ENCODE measurements around the gene EFCAB8.

The EFCAB8 gene

GRCh38 chr20:33007376-33008335 is 148.9 kb downstream of the EFCAB8 start, which contains the start of gene BPIFB2:
Gene BPIFB2, plus strand, starts transcription at chr20:33007704. Its CDS starts 871 bp downstream, at chr20:33008575.
- no peak for DNase-seq (ENCODE audit: low spot score)

- DNase-seq (ENCODE audit: low spot score): no peak
These were observed 149.9 kb downstream of the EFCAB8 start for GRCh38 chr20:33008336-33009213.

- DNase-seq (ENCODE audit: low spot score): no peak
These were observed 150.8 kb downstream of the EFCAB8 start for GRCh38 chr20:33009214-33010132.

- DNase-seq (ENCODE audit: low spot score): no peak
These were observed 151.4 kb downstream of the EFCAB8 start for GRCh38 chr20:33010133-33010504.

GRCh38 chr20:33010674-33011449 is 152.1 kb downstream of the EFCAB8 start:
- no peak for DNase-seq (ENCODE audit: low spot score)
